Neural cell (in vitro differentiated cells): ENCODE data around the gene TLL2. TPM values are rescaled to one million over a fixed set of nuclear protein-coding genes. Genes with fewer than 3 reads are reported as not detected.
A peak's percentile ranks its signal among the peaks of the same experiment; 100 is the strongest.

ENCODE experiments used
- H2AFZ ChIP-seq: fragments of 200-600, 300-800 bp; sonication (generic), shearing (Covaris generic); 2 replicates; pipeline ENCODE4 v1.6.0; 2014; ENCODE audit warnings: low read depth, mild to moderate bottlenecking, antibody characterized with exemption, low read length, moderate library complexity
- H3F3A ChIP-seq: fragments of 200-600 bp; shearing (Covaris generic); 2 replicates; pipeline ENCODE4 v1.6.1; 2016; ENCODE audit warnings: mild to moderate bottlenecking, moderate library complexity, mixed read lengths, antibody characterized with exemption, low read length; ENCODE audit not compliant: insufficient read depth, poor library complexity, severe bottlenecking
- H3K27ac ChIP-seq: fragments of 200-600, 300-800 bp; sonication (generic), shearing (Covaris generic); 2 replicates; pipeline ENCODE4 v1.5.1; 2014; ENCODE audit warnings: mild to moderate bottlenecking, low read length, moderate library complexity
- H3K27me3 ChIP-seq: fragments of 300-800, 200-600 bp; sonication (generic), shearing (Covaris generic); 2 replicates; pipeline ENCODE4 v1.6.0; 2014; ENCODE audit warnings: mild to moderate bottlenecking, low read depth, low read length, moderate library complexity; ENCODE audit not compliant: insufficient read depth
- H3K36me3 ChIP-seq: fragments of 300-800, 200-600 bp; sonication (generic), shearing (Covaris generic); 2 replicates; pipeline ENCODE4 v1.5.1; 2014; ENCODE audit warnings: mild to moderate bottlenecking, antibody characterized with exemption, low read length, moderate library complexity; ENCODE audit not compliant: insufficient read depth
- H3K4me2 ChIP-seq: fragments of 300-800, 200-600 bp; sonication (generic), shearing (Covaris generic); 2 replicates; pipeline ENCODE4 v1.6.0; 2014; ENCODE audit warnings: mild to moderate bottlenecking, low read length
- H3K4me3 ChIP-seq: fragments of 300-800, 200-600 bp; sonication (generic), shearing (Covaris generic); 2 replicates; pipeline ENCODE4 v1.5.1; 2014; ENCODE audit warnings: mild to moderate bottlenecking, low read length, moderate library complexity
- H3K79me2 ChIP-seq: fragments of 200-600 bp; shearing (Covaris generic); replicated peaks from 2 replicates; pipeline ENCODE4 v1.6.0; 2014; ENCODE audit warnings: mild to moderate bottlenecking, low read length, moderate library complexity; ENCODE audit not compliant: insufficient read depth
- H3K9ac ChIP-seq: fragments of 300-800, 200-600 bp; sonication (generic), shearing (Covaris generic); 2 replicates; pipeline ENCODE4 v1.6.1; 2016; ENCODE audit warnings: mild to moderate bottlenecking, low read length, mixed read lengths
- H3K9me2 ChIP-seq: fragments of 200-600 bp; shearing (Covaris generic); 2 replicates; pipeline ENCODE4 v1.6.1; 2016; ENCODE audit warnings: mild to moderate bottlenecking, low read length, mixed read lengths; ENCODE audit not compliant: insufficient read depth
- H3K9me3 ChIP-seq: fragments of 200-600, 300-800 bp; sonication (generic), shearing (Covaris generic); 2 replicates; pipeline ENCODE4 v1.6.1; 2016; ENCODE audit warnings: mild to moderate bottlenecking, mixed run types, low read length, moderate library complexity, mixed read lengths
- H4K20me1 ChIP-seq: fragments of 200-600 bp; shearing (Covaris generic); 2 replicates; pipeline ENCODE4 v1.6.1; 2016; ENCODE audit warnings: mild to moderate bottlenecking, mixed run types; ENCODE audit not compliant: insufficient read depth
- CTCF ChIP-seq: fragments of 450-650 bp; IDR thresholded peaks from 2 replicates; pipeline ENCODE4 v1.5.1; 2014; ENCODE audit warnings: antibody characterized with exemption, mild to moderate bottlenecking, moderate library complexity; ENCODE audit not compliant: poor library complexity, severe bottlenecking
- EP300 ChIP-seq: fragments of 450-650 bp; conservative IDR thresholded peaks from 2 replicates; pipeline ENCODE4 v1.6.1; 2014; ENCODE audit warnings: antibody characterized with exemption, mild to moderate bottlenecking, moderate library complexity; ENCODE audit not compliant: poor library complexity, severe bottlenecking
- EZH2 ChIP-seq: fragments of 200-600, 300-800 bp; shearing (Covaris generic), sonication (generic); IDR thresholded peaks from 2 replicates; pipeline ENCODE4 v1.6.1; 2014; ENCODE audit warnings: antibody characterized with exemption, low read length, borderline replicate concordance, mild to moderate bottlenecking; ENCODE audit not compliant: insufficient read depth, poor library complexity, severe bottlenecking
- MXI1 ChIP-seq: fragments of 450-650 bp; conservative IDR thresholded peaks from 2 replicates; pipeline ENCODE4 v1.6.1; 2014; ENCODE audit warnings: antibody characterized with exemption, mild to moderate bottlenecking; ENCODE audit not compliant: poor library complexity, severe bottlenecking
- POLR2AphosphoS5 ChIP-seq: IDR thresholded peaks from 2 replicates; pipeline ENCODE4 v1.6.1; 2012
- RAD21 ChIP-seq: fragments of 450-650 bp; conservative IDR thresholded peaks from 2 replicates; pipeline ENCODE4 v1.6.1; 2014; ENCODE audit warnings: antibody characterized with exemption, mild to moderate bottlenecking, moderate library complexity
- REST ChIP-seq: IDR thresholded peaks from 2 replicates; pipeline ENCODE4 v1.6.1; 2012; ENCODE audit warnings: borderline replicate concordance
- SMC3 ChIP-seq: fragments of 450-650 bp; conservative IDR thresholded peaks from 2 replicates; pipeline ENCODE4 v1.6.1; 2014; ENCODE audit warnings: antibody characterized with exemption, mild to moderate bottlenecking, moderate library complexity; ENCODE audit not compliant: poor library complexity
- TAF1 ChIP-seq: IDR thresholded peaks from 2 replicates; pipeline ENCODE4 v1.6.1; 2012; ENCODE audit warnings: low read depth
- polyA minus RNA-seq: library from RNA; depleted of rRNA, polyadenylated mRNA; stranded (reverse); fragments of >200 nt; gene quantifications from 2 replicates; pipeline ENCODE4 v1.2.3, GENCODE V29; 2014
- polyA plus RNA-seq: library from polyadenylated mRNA; depleted of rRNA; stranded (reverse); fragments of >200 nt; gene quantifications from 2 replicates; pipeline ENCODE4 v1.2.3, GENCODE V29; 2014

The TLL2 gene
- polyA plus RNA-seq (0.11 and 0.30 TPM in 2 replicates), polyA minus RNA-seq (0.73 and 0.81 TPM in 2 replicates)

GRCh38 chr10:96513698-96514561 is at the start of gene TLL2:
Gene TLL2, minus strand, starts transcription at chr10:96513926. Its CDS starts 241 bp downstream, at chr10:96513685.
- H3K27me3 ChIP-seq = peaks cover 50% of the 10 kb centered on the region
- no peaks in the 10 kb centered on the region for H3K9me3 ChIP-seq
- H2AFZ ChIP-seq = peak within 1 kb of the TSS; percentile 8
- peak; percentile 74 for TF ChIP-seq SMC3
- TF ChIP-seq REST = no peak
- peak; percentile 90 for TF ChIP-seq CTCF
- TF ChIP-seq RAD21 = peak; percentile 69
- TF ChIP-seq POLR2AphosphoS5 = peak; percentile 37
- no peak for TF ChIP-seq TAF1
- TF ChIP-seq MXI1 = peak; percentile 92
- TF ChIP-seq EP300 = no peak
- H3K4me3 ChIP-seq = peak within 1 kb of the TSS; percentile 89
- no peaks in the 10 kb centered on the region for H3K79me2 ChIP-seq
- H3K9me2 ChIP-seq = no peaks in the 10 kb centered on the region
- no peak within 1 kb of the TSS for H3K27ac ChIP-seq
- peak within 1 kb of the TSS; percentile 78 for H3K4me2 ChIP-seq
- H3K9ac ChIP-seq = peak within 1 kb of the TSS; percentile 49
- no peaks in the 10 kb centered on the region for H3F3A ChIP-seq
- no peaks in the 10 kb centered on the region for H4K20me1 ChIP-seq
- no peaks in the 10 kb centered on the region for H3K36me3 ChIP-seq

- Histone ChIP-seq H3K4me2 (no peak overlapping the region), H3K9ac (no peak overlapping the region), H3K79me2 (peaks cover 5% of the 10 kb centered on the region), H3F3A (no peaks in the 10 kb centered on the region), H3K36me3 (peaks cover 4% of the 10 kb centered on the region), H2AFZ (no peak overlapping the region), H3K4me3 (no peak overlapping the region), H3K9me2 (no peaks in the 10 kb centered on the region), H3K27ac (no peak overlapping the region), H4K20me1 (no peaks in the 10 kb centered on the region), H3K9me3 (no peaks in the 10 kb centered on the region), H3K27me3 (no peaks in the 10 kb centered on the region)
- TF ChIP-seq EZH2 = no peak
- no peak for TF ChIP-seq POLR2AphosphoS5
- TF ChIP-seq MXI1 = no peak
- TF ChIP-seq CTCF = no peak
- TF ChIP-seq RAD21 = no peak
- no peak for TF ChIP-seq SMC3
- TF ChIP-seq EP300 = no peak
- TF ChIP-seq REST = no peak
Observed at GRCh38 chr10:96560966-96561887, 47.5 kb upstream of the TLL2 start.
